Smooth muscle cell of the pulmonary artery (primary cell): ENCODE data around the gene SCAMP1. TPM values are rescaled to one million over a fixed set of nuclear protein-coding genes. Genes with fewer than 3 reads are reported as not detected.

Experiments used
- total RNA-seq: library from RNA; depleted of rRNA; stranded (reverse); fragments of >200 nt; gene quantifications from 2 replicates; pipeline ENCODE4 v1.2.3, GENCODE V29; 2014

SCAMP1 gene, protein sequence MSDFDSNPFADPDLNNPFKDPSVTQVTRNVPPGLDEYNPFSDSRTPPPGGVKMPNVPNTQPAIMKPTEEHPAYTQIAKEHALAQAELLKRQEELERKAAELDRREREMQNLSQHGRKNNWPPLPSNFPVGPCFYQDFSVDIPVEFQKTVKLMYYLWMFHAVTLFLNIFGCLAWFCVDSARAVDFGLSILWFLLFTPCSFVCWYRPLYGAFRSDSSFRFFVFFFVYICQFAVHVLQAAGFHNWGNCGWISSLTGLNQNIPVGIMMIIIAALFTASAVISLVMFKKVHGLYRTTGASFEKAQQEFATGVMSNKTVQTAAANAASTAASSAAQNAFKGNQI
- total RNA-seq: 107 and 118 TPM in 2 replicates

DNA sequence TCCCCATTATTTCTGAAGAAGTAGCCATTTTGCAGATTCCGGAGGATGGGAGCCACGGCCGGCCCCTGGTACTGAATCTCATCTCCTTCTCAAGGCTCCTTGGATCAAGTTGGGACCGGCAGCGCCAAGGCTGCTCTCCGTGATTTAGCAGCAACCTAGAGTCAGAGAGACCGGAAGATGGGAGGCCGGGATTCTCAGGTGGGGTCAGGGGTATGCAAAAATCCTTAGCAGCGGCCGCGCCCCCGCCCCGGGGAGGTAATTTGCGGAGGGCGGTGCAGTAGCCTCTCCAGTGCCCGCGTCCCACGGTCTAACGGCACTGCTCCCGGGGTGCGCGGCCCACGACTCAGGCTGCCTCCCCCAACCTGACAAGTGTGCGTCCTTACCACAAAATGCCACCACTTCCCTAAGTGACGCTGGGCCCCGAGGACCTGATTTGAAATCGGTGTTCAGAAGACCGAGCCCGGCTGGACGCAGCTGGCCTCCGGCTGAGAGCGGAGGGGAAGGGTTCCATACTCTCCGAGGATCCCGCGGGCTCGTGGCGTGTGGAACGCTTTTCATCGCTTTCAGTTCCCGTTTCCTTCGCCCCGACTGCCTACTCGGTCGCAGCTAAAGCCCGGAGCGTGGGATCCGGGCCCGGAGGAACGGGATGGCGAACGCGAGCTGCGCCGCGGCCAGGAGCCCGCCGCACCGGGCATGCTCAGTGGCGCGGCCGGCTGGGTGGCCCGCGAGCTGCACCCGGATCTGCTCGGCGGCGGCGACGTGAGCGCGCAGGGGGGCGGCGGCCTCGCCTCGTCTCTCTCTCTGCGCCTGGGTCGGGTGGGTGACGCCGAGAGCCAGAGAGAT, at the start of gene SCAMP1:
SCAMP1 (plus strand) TSS at position 787 of the 843 bp plus-strand sequence; CDS start at position 842, 55 bp downstream.

Other genes starting within 250 kb of the SCAMP1 start
- 45.3 and 53.1 TPM in 2 replicates for gene AP3B1, start 65.9 kb upstream of the SCAMP1 start, total RNA-seq